HEK293 (cell line): Measurements from ENCODE around the gene ZCCHC3.

Source experiments
- CTCF ChIA-PET: fragments of 350-600 bp; formaldehyde crosslinking; extraction: SDS; loops from one replicate; lab custom pipeline; 2021; ENCODE audit warnings: antibody characterized with exemption; lab: Yijun Ruan, JAX
- POLR2A ChIA-PET: fragments of 300-600 bp; formaldehyde crosslinking; extraction: SDS; loops from one replicate; lab custom pipeline; 2020; ENCODE audit warnings: antibody characterized with exemption, inconsistent platforms; lab: Yijun Ruan, JAX
- H3K27ac ChIP-seq: fragments of 200-500 bp; sonication (Bioruptor generic); 2 replicates; pipeline ENCODE4 v1.5.1; 2014; ENCODE audit warnings: low read depth, low read length, control low read depth, inconsistent platforms; ENCODE audit errors: extremely low read depth
- H3K36me3 ChIP-seq, 2 experiments: fragments of 200-500 bp in 1 of 2; sonication (Bioruptor generic) in 1 of 2; 1 replicate in 1 of 2; 2 replicates in 1 of 2; pipeline ENCODE4 v1.5.1; 2014 to 2017; ENCODE audit warnings: inconsistent platforms in 2 of 2, low read length in 2 of 2; ENCODE audit not compliant: control insufficient read depth in 2 of 2, insufficient read depth in 1 of 2
- H3K4me1 ChIP-seq: fragments of 200-500 bp; sonication (Bioruptor generic); 2 replicates; pipeline ENCODE4 v1.5.1; 2014; ENCODE audit warnings: mild to moderate bottlenecking, low read length, inconsistent platforms; ENCODE audit not compliant: control insufficient read depth, insufficient read depth
- H3K4me3 ChIP-seq: 2 replicates; pipeline ENCODE4 v1.5.1; 2011; ENCODE audit warnings: low read depth, mild to moderate bottlenecking, control low read depth, low read length, moderate library complexity
- H3K9me3 ChIP-seq: fragments of 200-500 bp; sonication (Bioruptor generic); 2 replicates; pipeline ENCODE4 v1.5.1; 2014; ENCODE audit warnings: low read depth, low read length, inconsistent platforms; ENCODE audit not compliant: control insufficient read depth, insufficient read depth
- AEBP2 ChIP-seq: fragments of 450-650 bp; formaldehyde crosslinking; IDR thresholded peaks from 2 replicates; pipeline ENCODE4 v1.5.1; 2016; ENCODE audit warnings: missing biosample characterization, missing genetic modification characterization, borderline replicate concordance
- EGR2 ChIP-seq: fragments of 450-650 bp; formaldehyde crosslinking; IDR thresholded peaks from 2 replicates; pipeline ENCODE4 v1.5.1; 2016; ENCODE audit warnings: low read depth, missing biosample characterization, missing genetic modification characterization
- IKZF3 ChIP-seq: fragments of 450-650 bp; IDR thresholded peaks from 2 replicates; pipeline ENCODE4 v1.5.0; 2018; ENCODE audit warnings: missing biosample characterization, mild to moderate bottlenecking, missing genetic modification characterization, moderate library complexity
- INSM2 ChIP-seq: fragments of 450-650 bp; formaldehyde crosslinking; IDR thresholded peaks from 2 replicates; pipeline ENCODE4 v1.5.1; 2016; ENCODE audit warnings: missing biosample characterization, missing genetic modification characterization
- KLF7 ChIP-seq: fragments of 450-650 bp; formaldehyde crosslinking; IDR thresholded peaks from 2 replicates; pipeline ENCODE4 v1.5.1; 2016; ENCODE audit warnings: missing biosample characterization, missing genetic modification characterization, borderline replicate concordance
- KLF8 ChIP-seq: fragments of 450-650 bp; formaldehyde crosslinking; IDR thresholded peaks from 2 replicates; pipeline ENCODE4 v1.5.1; 2016; ENCODE audit warnings: missing biosample characterization, missing genetic modification characterization
- SP2 ChIP-seq: fragments of 450-650 bp; formaldehyde crosslinking; IDR thresholded peaks from 2 replicates; pipeline ENCODE4 v1.5.1; 2016; ENCODE audit warnings: missing biosample characterization, missing genetic modification characterization
- SP3 ChIP-seq: fragments of 450-650 bp; formaldehyde crosslinking; IDR thresholded peaks from 2 replicates; pipeline ENCODE4 v1.5.1; 2016; ENCODE audit warnings: missing biosample characterization, missing genetic modification characterization
- ZBTB10 ChIP-seq: fragments of 450-650 bp; formaldehyde crosslinking; IDR thresholded peaks from 2 replicates; pipeline ENCODE4 v1.5.1; 2016; ENCODE audit warnings: missing biosample characterization, missing genetic modification characterization
- ZEB2 ChIP-seq: fragments of 450-650 bp; formaldehyde crosslinking; IDR thresholded peaks from 2 replicates; pipeline ENCODE4 v1.5.1; 2016; ENCODE audit warnings: missing biosample characterization, missing genetic modification characterization
- ZFP3 ChIP-seq: fragments of 450-650 bp; formaldehyde crosslinking; IDR thresholded peaks from 2 replicates; pipeline ENCODE4 v1.5.1; 2016; ENCODE audit warnings: low read depth, missing biosample characterization, missing genetic modification characterization
- ZIC2 ChIP-seq: fragments of 450-650 bp; formaldehyde crosslinking; IDR thresholded peaks from 2 replicates; pipeline ENCODE4 v1.5.1; 2016; ENCODE audit warnings: missing biosample characterization, missing genetic modification characterization
- ZNF2 ChIP-seq: fragments of 450-650 bp; formaldehyde crosslinking; IDR thresholded peaks from 2 replicates; pipeline ENCODE4 v1.5.1; 2016; ENCODE audit warnings: missing biosample characterization, missing genetic modification characterization
- ZNF223 ChIP-seq: fragments of 450-650 bp; formaldehyde crosslinking; IDR thresholded peaks from 2 replicates; pipeline ENCODE4 v1.5.1; 2016; ENCODE audit warnings: missing biosample characterization, missing genetic modification characterization
- ZNF280C ChIP-seq: fragments of 450-650 bp; formaldehyde crosslinking; IDR thresholded peaks from 2 replicates; pipeline ENCODE4 v1.5.1; 2016; ENCODE audit warnings: missing biosample characterization, missing genetic modification characterization
- ZNF324 ChIP-seq: fragments of 450-650 bp; formaldehyde crosslinking; IDR thresholded peaks from 2 replicates; pipeline ENCODE4 v1.5.1; 2016; ENCODE audit warnings: missing biosample characterization, missing genetic modification characterization
- ZNF366 ChIP-seq: fragments of 450-650 bp; formaldehyde crosslinking; conservative IDR thresholded peaks from 2 replicates; pipeline ENCODE4 v1.5.1; 2016; ENCODE audit warnings: missing biosample characterization, missing genetic modification characterization
- ZNF629 ChIP-seq: fragments of 450-650 bp; formaldehyde crosslinking; IDR thresholded peaks from 2 replicates; pipeline ENCODE4 v1.5.1; 2017; ENCODE audit warnings: missing biosample characterization, missing genetic modification characterization
- ZNF76 ChIP-seq: fragments of 450-650 bp; formaldehyde crosslinking; IDR thresholded peaks from 2 replicates; pipeline ENCODE4; 2016; ENCODE audit warnings: low read depth, missing biosample characterization, missing genetic modification characterization, borderline replicate concordance
- ZSCAN18 ChIP-seq: fragments of 450-650 bp; formaldehyde crosslinking; IDR thresholded peaks from 2 replicates; pipeline ENCODE4 v1.5.1; 2016; ENCODE audit warnings: missing biosample characterization, missing genetic modification characterization

Gene ZCCHC3

GRCh38 chr20:313948-314347 is 16.6 kb downstream of the ZCCHC3 start (continued):
- TF ChIP-seq ZNF2 (tag by site-specific recombination) = peak; percentile 84
- TF ChIP-seq ZNF324 (tag by site-specific recombination) = no peak
- TF ChIP-seq ZEB2 (tag by site-specific recombination) = peak; percentile 48; the same call in 1 of the 2 replicates
- no peak for TF ChIP-seq ZNF280C (tag by site-specific recombination)
- peak; percentile 26; the same call in 1 of the 2 replicates for TF ChIP-seq ZNF629 (tag by site-specific recombination)

GRCh38 chr20:316316-317068 is 19.1 kb downstream of the ZCCHC3 start:
- ChIA-PET POLR2A (no interaction called here), CTCF (no interaction called here)
- H3K27ac ChIP-seq = no peak overlapping the region
- H3K4me3 ChIP-seq = no peak overlapping the region
- no peaks in the 10 kb centered on the region for H3K36me3 ChIP-seq
- H3K4me1 ChIP-seq = peaks cover 4% of the 10 kb centered on the region; the same call in 1 of the 2 replicates
- H3K9me3 ChIP-seq = no peaks in the 10 kb centered on the region; the same call in 1 of the 2 replicates
- TF ChIP-seq ZNF223 = no peak

GRCh38 chr20:324177-325044 is 27.0 kb downstream of the ZCCHC3 start:
- CTCF ChIA-PET = interaction anchor here (0.5 to 2.1 kb wide), 6 partner anchors 13 to 410 kb away, joined by 3 to 8 read pairs (median 3); no protein-coding TSS in a partner anchor
- Histone ChIP-seq H3K36me3 (peaks cover 0 to 5% of the 10 kb centered on the region in 2 experiments; a peak in 1 of 3 replicates), H3K4me3 (peak overlapping the region; percentile 43), H3K4me1 (peaks cover 10% of the 10 kb centered on the region), H3K9me3 (no peaks in the 10 kb centered on the region; the same call in 1 of the 2 replicates), H3K27ac (peak overlapping the region; percentile 99)
- POLR2A ChIA-PET = interaction anchor here (0.6 to 5.6 kb wide), 9 partner anchors 12 to 220 kb away, joined by 3 to 74 read pairs (median 4); partner anchors contain the start of genes CSNK2A1, NRSN2 and ZCCHC3
- TF ChIP-seq AEBP2 (tag by site-specific recombination) (no peak), SP3 (tag by site-specific recombination) (peak; percentile 93), ZBTB10 (tag by site-specific recombination) (peak; percentile 54; the same call in 1 of the 2 replicates), SP2 (tag by site-specific recombination) (peak; percentile 83), KLF7 (tag by site-specific recombination) (peak; percentile 97), INSM2 (peak; percentile 73), EGR2 (peak; percentile 92), ZIC2 (tag by site-specific recombination) (peak; percentile 93), KLF8 (tag by site-specific recombination) (peak; percentile 99), ZNF76 (tag by site-specific recombination) (peak; percentile 46; the same call in 1 of the 2 replicates), ZNF366 (tag by site-specific recombination) (no peak; the same call in 1 of the 2 replicates), ZSCAN18 (no peak), ZFP3 (tag by site-specific recombination) (no peak), IKZF3 (tag by site-specific recombination) (peak; percentile 96), ZEB2 (tag by site-specific recombination) (peak; percentile 91)
